Activated naive CD8-positive, alpha-beta T cell (primary cell): ENCODE measurements around the gene RASGEF1C.

Experiments
- H3K27ac Mint-ChIP-seq: one replicate; pipeline ENCODE4 v1.8.0; 2021; ENCODE audit warnings: mixed read lengths
- H3K27me3 Mint-ChIP-seq: one replicate; pipeline ENCODE4 v1.8.0; 2021; ENCODE audit warnings: mixed read lengths
- H3K36me3 Mint-ChIP-seq: one replicate; pipeline ENCODE4 v1.8.0; 2021; ENCODE audit warnings: mixed read lengths
- H3K4me1 Mint-ChIP-seq: one replicate; pipeline ENCODE4 v1.8.0; 2021; ENCODE audit warnings: low read depth, mixed read lengths
- H3K4me3 Mint-ChIP-seq: one replicate; pipeline ENCODE4 v1.8.0; 2021; ENCODE audit warnings: mild to moderate bottlenecking, mixed read lengths
- H3K9me3 Mint-ChIP-seq: one replicate; pipeline ENCODE4 v1.8.0; 2021; ENCODE audit warnings: low read depth, mixed read lengths

Gene RASGEF1C

GRCh38 chr5:180056153-180056552, 152.9 kb downstream of the RASGEF1C start:
- H3K36me3 Mint-ChIP-seq: peaks cover 2% of the 10 kb centered on the region
- H3K9me3 Mint-ChIP-seq: no peaks in the 10 kb centered on the region
- peaks cover 6% of the 10 kb centered on the region for H3K4me1 Mint-ChIP-seq
- H3K27ac Mint-ChIP-seq: no peak overlapping the region
- no peak overlapping the region for H3K4me3 Mint-ChIP-seq
- H3K27me3 Mint-ChIP-seq: no peaks in the 10 kb centered on the region

GRCh38 chr5:180054226-180054625, 154.8 kb downstream of the RASGEF1C start:
- H3K36me3 Mint-ChIP-seq: peaks cover 2% of the 10 kb centered on the region
- no peaks in the 10 kb centered on the region for H3K9me3 Mint-ChIP-seq
- H3K27ac Mint-ChIP-seq: no peak overlapping the region
- no peaks in the 10 kb centered on the region for H3K27me3 Mint-ChIP-seq
- peaks cover 14% of the 10 kb centered on the region for H3K4me1 Mint-ChIP-seq
- no peak overlapping the region for H3K4me3 Mint-ChIP-seq

GRCh38 chr5:180053061-180053602, 155.9 kb downstream of the RASGEF1C start:
- Mint-ChIP-seq H3K27me3 (no peaks in the 10 kb centered on the region), H3K27ac (no peak overlapping the region)

GRCh38 chr5:180052211-180052818, 156.7 kb downstream of the RASGEF1C start:
- Mint-ChIP-seq H3K27me3 (no peaks in the 10 kb centered on the region), H3K27ac (no peak overlapping the region), H3K4me1 (peaks cover 14% of the 10 kb centered on the region)

More at GRCh38 chr5:180053061-180053602, 155.9 kb downstream of the RASGEF1C start:
- no peaks in the 10 kb centered on the region for H3K9me3 Mint-ChIP-seq
- no peak overlapping the region for H3K4me3 Mint-ChIP-seq
- H3K36me3 Mint-ChIP-seq: peaks cover 2% of the 10 kb centered on the region
- peaks cover 14% of the 10 kb centered on the region for H3K4me1 Mint-ChIP-seq

More at GRCh38 chr5:180052211-180052818, 156.7 kb downstream of the RASGEF1C start:
- Mint-ChIP-seq H3K36me3 (peaks cover 2% of the 10 kb centered on the region), H3K9me3 (no peaks in the 10 kb centered on the region), H3K4me3 (no peak overlapping the region)
